Neutrophil (primary cell): ENCODE data around the gene DHX40.

Experiments
- H3K27ac ChIP-seq: fragments of 200-600 bp; sonication (generic); 2 replicates; pipeline ENCODE4 v1.5.1; 2016; ENCODE audit warnings: mild to moderate bottlenecking, moderate library complexity
- H3K27me3 ChIP-seq: fragments of 200-600 bp; sonication (generic); 2 replicates; pipeline ENCODE4 v1.6.0; 2016; ENCODE audit warnings: mild to moderate bottlenecking
- H3K36me3 ChIP-seq: fragments of 200-600 bp; sonication (generic); 2 replicates; pipeline ENCODE4 v1.5.1; 2017
- H3K4me1 ChIP-seq, 2 experiments: fragments of 200-600 bp in 1 of 2; sonication (generic) in 1 of 2; 1 replicate in 1 of 2; 2 replicates in 1 of 2; pipeline versions ENCODE4 v1.5.1 to v1.6.1; 2013 to 2016; ENCODE audit warnings: low read depth in 1 of 2, low read length in 1 of 2, mild to moderate bottlenecking in 1 of 2, moderate library complexity in 1 of 2; ENCODE audit not compliant: control insufficient read depth in 1 of 2, insufficient read depth in 1 of 2
- H3K4me3 ChIP-seq, 2 experiments: fragments of 200-600 bp in 1 of 2; sonication (generic) in 1 of 2; 1 replicate in 1 of 2; 2 replicates in 1 of 2; pipeline ENCODE4 v1.5.1; 2013 to 2016; ENCODE audit warnings: low read depth in 1 of 2, low read length in 1 of 2, mild to moderate bottlenecking in 1 of 2, moderate library complexity in 1 of 2
- H3K9me3 ChIP-seq: fragments of 200-600 bp; sonication (generic); 2 replicates; pipeline ENCODE4 v1.5.1; 2016
- CTCF ChIP-seq: fragments of 200-600 bp; sonication (generic); IDR thresholded peaks from 2 replicates; pipeline ENCODE4 v1.5.1; 2016; ENCODE audit warnings: antibody characterized with exemption

DHX40 gene

GRCh38 chr17:59642565-59642964 lies 77.2 kb downstream of the DHX40 start:
- no peaks in the 10 kb centered on the region for H3K9me3 ChIP-seq
- H3K4me3 ChIP-seq = peak overlapping the region in 1 of 2 experiments; percentile 21
- no peak for TF ChIP-seq CTCF
- H3K27me3 ChIP-seq = no peaks in the 10 kb centered on the region
- peak overlapping the region; percentile 78 for H3K27ac ChIP-seq
- H3K4me1 ChIP-seq = peaks cover 26% of the 10 kb centered on the region in 2 experiments
- peaks cover 33% of the 10 kb centered on the region for H3K36me3 ChIP-seq

- Histone ChIP-seq H3K27ac (peak overlapping the region; percentile 78), H3K36me3 (peaks cover 42% of the 10 kb centered on the region), H3K9me3 (no peaks in the 10 kb centered on the region), H3K4me1 (peaks cover 26% of the 10 kb centered on the region in 2 experiments), H3K27me3 (no peaks in the 10 kb centered on the region), H3K4me3 (no peak overlapping the region)
- TF ChIP-seq CTCF = no peak
Measured at GRCh38 chr17:59643159-59644140, 78.0 kb downstream of the DHX40 start.

GRCh38 chr17:59647288-59647687 lies 81.9 kb downstream of the DHX40 start:
- Histone ChIP-seq H3K9me3 (no peaks in the 10 kb centered on the region), H3K27ac (no peak overlapping the region), H3K36me3 (peaks cover 78% of the 10 kb centered on the region), H3K4me3 (no peak overlapping the region), H3K4me1 (peaks cover 13% of the 10 kb centered on the region in 2 experiments), H3K27me3 (no peaks in the 10 kb centered on the region)
- no peak for TF ChIP-seq CTCF

GRCh38 chr17:59649886-59650285 lies 84.5 kb downstream of the DHX40 start:
- Histone ChIP-seq H3K27me3 (no peaks in the 10 kb centered on the region), H3K9me3 (no peaks in the 10 kb centered on the region), H3K4me3 (no peak overlapping the region), H3K4me1 (no peaks in the 10 kb centered on the region), H3K27ac (peak overlapping the region; percentile 35), H3K36me3 (peaks cover 91% of the 10 kb centered on the region)
- no peak for TF ChIP-seq CTCF

GRCh38 chr17:59650642-59651041 lies 85.2 kb downstream of the DHX40 start:
- Histone ChIP-seq H3K4me3 (no peak overlapping the region), H3K27me3 (no peaks in the 10 kb centered on the region), H3K9me3 (no peaks in the 10 kb centered on the region), H3K4me1 (no peaks in the 10 kb centered on the region), H3K27ac (no peak overlapping the region), H3K36me3 (peaks cover 93% of the 10 kb centered on the region)
- no peak for TF ChIP-seq CTCF
